Measurements from ENCODE around the gene TRIB2.
A peak's percentile ranks its signal among the peaks of the same experiment; 100 is the strongest.

The TRIB2 gene

GRCh38 chr2:12716282-12717190 lies at the start of gene TRIB2:
TRIB2 (plus strand) TSS chr2:12716936; CDS start chr2:12718308, 1,372 bp downstream.
- ChIA-PET POLR2A (interaction anchor here (0.5 to 1.8 kb wide), 15 partner anchors 14 to 887 kb away, joined by 3 to 5 read pairs (median 3); no protein-coding TSS in a partner anchor), CTCF (interaction anchor here (0.5 to 3.1 kb wide), 13 partner anchors 9 to 887 kb away, joined by 3 to 14 read pairs (median 3); no protein-coding TSS in a partner anchor)
- TF ChIP-seq ZNF384 (IDR thresholded peaks at IDR 0.05) (no peak), PKNOX1 (IDR thresholded peaks at IDR 0.05) (peak; percentile 82), TARDBP (IDR thresholded peaks at IDR 0.05) (no peak), HDGF (IDR thresholded peaks at IDR 0.05; ENCODE audit: borderline replicate concordance) (no peak)
- DNase-seq (ENCODE audit: extremely low spot score) = peak; percentile 73

GRCh38 chr2:12669036-12669435 lies 47.7 kb upstream of the TRIB2 start:
- no peak for DNase-seq (ENCODE audit: extremely low spot score)
- ChIA-PET CTCF (interaction anchor here (0.7 kb wide), 1 partner anchor 25 kb away, joined by 3 read pairs; no protein-coding TSS in a partner anchor), POLR2A (no interaction called here)
- TF ChIP-seq SP1 (IDR thresholded peaks at IDR 0.05) = no peak
- TF ChIP-seq PKNOX1 (IDR thresholded peaks at IDR 0.05) = no peak
- TF ChIP-seq ARNT (IDR thresholded peaks at IDR 0.05) = no peak
- no peak for TF ChIP-seq FOXM1 (IDR thresholded peaks at IDR 0.05; ENCODE audit: borderline replicate concordance)
- TF ChIP-seq FOXA1 (IDR thresholded peaks at IDR 0.05) = no peak
- TF ChIP-seq HDGF (IDR thresholded peaks at IDR 0.05; ENCODE audit: borderline replicate concordance) = no peak
- TF ChIP-seq BHLHE40 (IDR thresholded peaks at IDR 0.05; ENCODE audit: borderline replicate concordance) = no peak
- TF ChIP-seq CTBP1 (IDR thresholded peaks at IDR 0.05; ENCODE audit: borderline replicate concordance) = no peak
- no peak for TF ChIP-seq NFRKB (IDR thresholded peaks at IDR 0.05)
- TF ChIP-seq SUZ12 (IDR thresholded peaks at IDR 0.05) = no peak
- TF ChIP-seq TARDBP (IDR thresholded peaks at IDR 0.05) = no peak
- no peak for TF ChIP-seq ELF4 (IDR thresholded peaks at IDR 0.05)
- no peak for TF ChIP-seq LEF1 (IDR thresholded peaks at IDR 0.05; ENCODE audit: borderline replicate concordance)
- TF ChIP-seq ZNF384 (IDR thresholded peaks at IDR 0.05) = no peak
- TF ChIP-seq FOXK2 (IDR thresholded peaks at IDR 0.05) = no peak

- no peak for DNase-seq (ENCODE audit: extremely low spot score)
- ChIA-PET CTCF (no interaction called here), POLR2A (interaction anchor here (1.2 kb wide), 1 partner anchor 9 kb away, joined by 3 read pairs; no protein-coding TSS in a partner anchor)
- TF ChIP-seq ELF4 (IDR thresholded peaks at IDR 0.05) (no peak), LEF1 (IDR thresholded peaks at IDR 0.05; ENCODE audit: borderline replicate concordance) (no peak), BHLHE40 (IDR thresholded peaks at IDR 0.05; ENCODE audit: borderline replicate concordance) (no peak), SP1 (IDR thresholded peaks at IDR 0.05) (no peak), ZNF384 (IDR thresholded peaks at IDR 0.05) (no peak), L3MBTL2 (conservative IDR thresholded peaks at IDR 0.05) (no peak), ARNT (IDR thresholded peaks at IDR 0.05) (no peak), SUZ12 (IDR thresholded peaks at IDR 0.05) (no peak), CTBP1 (IDR thresholded peaks at IDR 0.05; ENCODE audit: borderline replicate concordance) (no peak), TARDBP (IDR thresholded peaks at IDR 0.05) (no peak), FOXA1 (IDR thresholded peaks at IDR 0.05) (no peak), PKNOX1 (IDR thresholded peaks at IDR 0.05) (no peak), NFRKB (IDR thresholded peaks at IDR 0.05) (no peak), HDGF (IDR thresholded peaks at IDR 0.05; ENCODE audit: borderline replicate concordance) (no peak), FOXK2 (IDR thresholded peaks at IDR 0.05) (no peak)
These were observed 43.9 kb upstream of the TRIB2 start for GRCh38 chr2:12672711-12673315.

GRCh38 chr2:12674644-12675328 lies 42.0 kb upstream of the TRIB2 start:
- TF ChIP-seq FOXK2 (IDR thresholded peaks at IDR 0.05) = no peak
- TF ChIP-seq SP1 (IDR thresholded peaks at IDR 0.05) = no peak
- no peak for TF ChIP-seq BHLHE40 (IDR thresholded peaks at IDR 0.05; ENCODE audit: borderline replicate concordance)
- TF ChIP-seq ARNT (IDR thresholded peaks at IDR 0.05) = no peak
- no peak for TF ChIP-seq SUZ12 (IDR thresholded peaks at IDR 0.05)
- no peak for TF ChIP-seq ZNF384 (IDR thresholded peaks at IDR 0.05)
- no peak for TF ChIP-seq L3MBTL2 (conservative IDR thresholded peaks at IDR 0.05)
- TF ChIP-seq CTBP1 (IDR thresholded peaks at IDR 0.05; ENCODE audit: borderline replicate concordance) = no peak
- no peak for TF ChIP-seq FOXM1 (IDR thresholded peaks at IDR 0.05; ENCODE audit: borderline replicate concordance)
- POLR2A ChIA-PET = no interaction called here
- no peak for DNase-seq (ENCODE audit: extremely low spot score)
- CTCF ChIA-PET = interaction anchor here (0.7 to 1.1 kb wide), 2 partner anchors 41 to 332 kb away, joined by 3 to 5 read pairs; no protein-coding TSS in a partner anchor

GRCh38 chr2:12675352-12675795 lies 41.4 kb upstream of the TRIB2 start:
- TF ChIP-seq LEF1 (IDR thresholded peaks at IDR 0.05; ENCODE audit: borderline replicate concordance) (no peak), FOXA1 (IDR thresholded peaks at IDR 0.05) (no peak), SUZ12 (IDR thresholded peaks at IDR 0.05) (no peak), FOXM1 (IDR thresholded peaks at IDR 0.05; ENCODE audit: borderline replicate concordance) (no peak), PKNOX1 (IDR thresholded peaks at IDR 0.05) (no peak), BHLHE40 (IDR thresholded peaks at IDR 0.05; ENCODE audit: borderline replicate concordance) (no peak), ARNT (IDR thresholded peaks at IDR 0.05) (no peak), ZNF384 (IDR thresholded peaks at IDR 0.05) (no peak), TARDBP (IDR thresholded peaks at IDR 0.05) (no peak), ELF4 (IDR thresholded peaks at IDR 0.05) (no peak), NFRKB (IDR thresholded peaks at IDR 0.05) (no peak)
- CTCF ChIA-PET = interaction anchor here (0.7 to 1.1 kb wide), 2 partner anchors 40 to 332 kb away, joined by 3 to 5 read pairs; no protein-coding TSS in a partner anchor
- POLR2A ChIA-PET = no interaction called here
- DNase-seq (ENCODE audit: extremely low spot score) = no peak
